H9 (cell line): ENCODE measurements around the gene NPHP4. TPM values are rescaled to one million over a fixed set of nuclear protein-coding genes. Genes with fewer than 3 reads are reported as not detected.
A peak's percentile ranks its signal among the peaks of the same experiment; 100 is the strongest.

Experiments
- DNase-seq: peaks from one replicate; pipeline ENCODE4 v3.0.0-alpha.2; 2017
- H2AFZ ChIP-seq: one replicate; pipeline ENCODE4 v1.6.1; 2013; ENCODE audit warnings: mild to moderate bottlenecking, low read length, control low read depth, moderate library complexity
- H2AK5ac ChIP-seq: 2 replicates; pipeline ENCODE4 v1.6.1; 2013; ENCODE audit warnings: low read length, control low read depth, mixed read lengths; ENCODE audit not compliant: insufficient read length
- H2BK120ac ChIP-seq: one replicate; pipeline ENCODE4 v1.6.1; 2013; ENCODE audit warnings: low read depth, mild to moderate bottlenecking, low read length, control low read depth, inconsistent platforms; ENCODE audit not compliant: poor library complexity, severe bottlenecking
- H2BK12ac ChIP-seq: 2 replicates; pipeline ENCODE4 v1.6.1; 2013; ENCODE audit warnings: low read length, control low read depth, mixed read lengths, low read depth; ENCODE audit not compliant: insufficient read length
- H2BK15ac ChIP-seq: 2 replicates; pipeline ENCODE4 v1.6.1; 2013; ENCODE audit warnings: low read depth, low read length, control low read depth
- H2BK20ac ChIP-seq: one replicate; pipeline ENCODE4 v1.6.1; 2013; ENCODE audit warnings: low read depth, mild to moderate bottlenecking, low read length, control low read depth, inconsistent platforms; ENCODE audit not compliant: poor library complexity, severe bottlenecking
- H2BK5ac ChIP-seq: 2 replicates; pipeline ENCODE4 v1.6.1; 2013; ENCODE audit warnings: low read length, control low read depth, mixed read lengths; ENCODE audit not compliant: insufficient read length
- H3K14ac ChIP-seq: 2 replicates; pipeline ENCODE4 v1.6.1; 2013; ENCODE audit warnings: low read length, control low read depth; ENCODE audit not compliant: insufficient read depth
- H3K18ac ChIP-seq: 2 replicates; pipeline ENCODE4 v1.6.1; 2013; ENCODE audit warnings: low read depth, mild to moderate bottlenecking, mixed read lengths, low read length, control low read depth; ENCODE audit not compliant: insufficient read length
- H3K23ac ChIP-seq: 2 replicates; pipeline ENCODE4 v1.6.1; 2013; ENCODE audit warnings: low read length, control low read depth, mixed read lengths, low read depth; ENCODE audit not compliant: insufficient read length
- H3K23me2 ChIP-seq: 2 replicates; pipeline ENCODE4 v1.6.1; 2013; ENCODE audit warnings: low read depth, mild to moderate bottlenecking, mixed read lengths, low read length, control low read depth; ENCODE audit not compliant: insufficient read length, poor library complexity, severe bottlenecking
- H3K27ac ChIP-seq: 2 replicates; pipeline ENCODE4 v1.5.1; 2013; ENCODE audit warnings: low read length, control low read depth, mixed read lengths, low read depth; ENCODE audit not compliant: insufficient read length
- H3K27me3 ChIP-seq: 2 replicates; pipeline ENCODE4 v1.6.1; 2013; ENCODE audit warnings: low read length, control low read depth, inconsistent platforms; ENCODE audit not compliant: insufficient read depth
- H3K4ac ChIP-seq: 2 replicates; pipeline ENCODE4 v1.6.1; 2013; ENCODE audit warnings: low read depth, mild to moderate bottlenecking, control low read depth, inconsistent platforms, low read length, moderate library complexity
- H3K4me1 ChIP-seq: 2 replicates; pipeline ENCODE4 v1.6.1; 2013; ENCODE audit warnings: low read length, control low read depth, inconsistent platforms; ENCODE audit not compliant: insufficient read depth
- H3K4me2 ChIP-seq: 2 replicates; pipeline ENCODE4 v1.6.1; 2013; ENCODE audit warnings: low read length, control low read depth, mixed read lengths; ENCODE audit not compliant: insufficient read length, insufficient read depth
- H3K56ac ChIP-seq: 2 replicates; pipeline ENCODE4 v1.6.1; 2013; ENCODE audit warnings: low read depth, mild to moderate bottlenecking, mixed read lengths, low read length, control low read depth; ENCODE audit not compliant: insufficient read length
- H3K79me1 ChIP-seq: 2 replicates; pipeline ENCODE4 v1.6.1; 2013; ENCODE audit warnings: low read depth, mild to moderate bottlenecking, moderate library complexity, low read length, control low read depth, inconsistent platforms; ENCODE audit not compliant: insufficient read depth, poor library complexity, severe bottlenecking
- H3K79me2 ChIP-seq: 2 replicates; pipeline ENCODE4 v1.6.1; 2013; ENCODE audit warnings: low read length, control low read depth, inconsistent platforms; ENCODE audit not compliant: insufficient read depth
- H3K9ac ChIP-seq: 2 replicates; pipeline ENCODE4 v1.6.1; 2013; ENCODE audit warnings: low read length, control low read depth, mixed read lengths; ENCODE audit not compliant: insufficient read length; ENCODE audit errors: extremely low read depth
- H3K9me3 ChIP-seq: one replicate; pipeline ENCODE4 v1.6.1; 2013; ENCODE audit warnings: low read depth, low read length, inconsistent platforms; ENCODE audit not compliant: control insufficient read depth
- H3T11ph ChIP-seq: one replicate; pipeline ENCODE4 v1.6.1; 2013; ENCODE audit warnings: mild to moderate bottlenecking, low read length, control low read depth, inconsistent platforms
- H4K20me1 ChIP-seq: one replicate; pipeline ENCODE4 v1.6.1; 2013; ENCODE audit not compliant: control insufficient read depth, insufficient read length, insufficient read depth
- H4K5ac ChIP-seq: 2 replicates; pipeline ENCODE4 v1.6.1; 2013; ENCODE audit warnings: low read depth, mild to moderate bottlenecking, mixed read lengths, low read length, control low read depth; ENCODE audit not compliant: insufficient read length
- H4K8ac ChIP-seq: replicated peaks from 2 replicates; pipeline ENCODE4 v1.6.1; 2013; ENCODE audit warnings: low read length, control low read depth, mixed read lengths, low read depth; ENCODE audit not compliant: insufficient read length
- H4K91ac ChIP-seq: 2 replicates; pipeline ENCODE4 v1.6.1; 2013; ENCODE audit warnings: low read depth, mild to moderate bottlenecking, moderate library complexity, mixed read lengths, low read length, control low read depth; ENCODE audit not compliant: insufficient read length
- H3K27ac Mint-ChIP-seq, 3 experiments: 2 replicates in 2 of 3; 3 replicates in 1 of 3; pipeline ENCODE4 v1.8.0; 2020 to 2021; ENCODE audit warnings: mixed read lengths in 3 of 3, mild to moderate bottlenecking in 1 of 3, moderate library complexity in 1 of 3
- H3K27me3 Mint-ChIP-seq: 2 replicates; pipeline ENCODE4 v1.8.0; 2021; ENCODE audit warnings: low read depth, mild to moderate bottlenecking, moderate library complexity, mixed read lengths
- H3K36me3 Mint-ChIP-seq, 3 experiments: 2 replicates in 2 of 3; 3 replicates in 1 of 3; pipeline ENCODE4 v1.8.0; 2020 to 2021; ENCODE audit warnings: low read depth in 3 of 3, mixed read lengths in 3 of 3; ENCODE audit not compliant: insufficient read depth in 1 of 3
- H3K4me1 Mint-ChIP-seq, 2 experiments: 2 replicates each; pipeline ENCODE4 v1.8.0; 2020; ENCODE audit warnings: mixed read lengths in 2 of 2
- H3K4me3 Mint-ChIP-seq, 2 experiments: 2 replicates in 1 of 2; 3 replicates in 1 of 2; pipeline ENCODE4 v1.8.0; 2020 to 2021; ENCODE audit warnings: mild to moderate bottlenecking in 2 of 2, mixed read lengths in 2 of 2, moderate library complexity in 1 of 2
- H3K9me3 Mint-ChIP-seq, 2 experiments: 2 replicates in 1 of 2; 3 replicates in 1 of 2; pipeline ENCODE4 v1.8.0; 2020; ENCODE audit warnings: mild to moderate bottlenecking in 2 of 2, mixed read lengths in 2 of 2, moderate library complexity in 1 of 2
- CTCF ChIP-seq: fragments of 200-600 bp; sonication (generic); conservative IDR thresholded peaks from 3 replicates; pipeline ENCODE4 v1.8.0; 2021; ENCODE audit warnings: antibody characterized with exemption, mild to moderate bottlenecking
- WGBS: extraction: QIAGEN DNeasy Blood & Tissue Kit; methylation state at CpG from one replicate; pipeline ENCODE4 v1.1.7; 2013; ENCODE audit warnings: missing lambda C conversion rate, low lambda C conversion rate, mixed read lengths; ENCODE audit not compliant: insufficient read length; ENCODE audit errors: extremely low coverage; 5-methylcytosine and 5-hydroxymethylcytosine counted together
- total RNA-seq: library from RNA; stranded (reverse); gene quantifications from 2 replicates; pipeline ENCODE4 v1.2.1, GENCODE V29; 2021

Gene NPHP4
- total RNA-seq, 1 experiment from 2014 or later = 17.6 TPM

- no peak overlapping the region for H2AFZ ChIP-seq
- Mint-ChIP-seq H3K27ac (no peak overlapping the region), H3K36me3 (no peaks in the 10 kb centered on the region; a peak in 1 of 7 replicates), H3K9me3 (no peaks in the 10 kb centered on the region), H3K27me3 (peaks cover 12% of the 10 kb centered on the region), H3K4me1 (peaks cover 16 to 17% of the 10 kb centered on the region in 2 experiments), H3K4me3 (no peak overlapping the region)
- no peak overlapping the region for H2BK20ac ChIP-seq
- H2AK5ac ChIP-seq = no peak overlapping the region
- no peak overlapping the region for H3K56ac ChIP-seq
- no peak overlapping the region for H3K18ac ChIP-seq
- H4K91ac ChIP-seq = no peak overlapping the region
- TF ChIP-seq CTCF = no peak
- no peaks in the 10 kb centered on the region for H3K23me2 ChIP-seq
- H3T11ph ChIP-seq = no peak overlapping the region
- no peaks in the 10 kb centered on the region for H4K20me1 ChIP-seq
- H3K4me2 ChIP-seq = no peak overlapping the region
- no CpG with 5 or more reads among the region's 27 CpGs for WGBS
- DNase-seq = peak; percentile 74
- H3K79me1 ChIP-seq = no peaks in the 10 kb centered on the region
- H3K27ac ChIP-seq = no peak overlapping the region
- H2BK120ac ChIP-seq = no peak overlapping the region
- H3K9me3 ChIP-seq = no peaks in the 10 kb centered on the region
- H3K4me1 ChIP-seq = no peaks in the 10 kb centered on the region
- H3K79me2 ChIP-seq = no peaks in the 10 kb centered on the region
- H2BK12ac ChIP-seq = no peak overlapping the region
- H4K5ac ChIP-seq = no peak overlapping the region
- no peak overlapping the region for H2BK15ac ChIP-seq
- no peak overlapping the region for H3K9ac ChIP-seq
- no peak overlapping the region for H3K4ac ChIP-seq
- no peaks in the 10 kb centered on the region for H3K27me3 ChIP-seq
- no peak overlapping the region for H2BK5ac ChIP-seq
- H4K8ac ChIP-seq = no peak overlapping the region
- no peak overlapping the region for H3K23ac ChIP-seq
- no peak overlapping the region for H3K14ac ChIP-seq
Measured at GRCh38 chr1:5847013-5847659, 145.1 kb downstream of the NPHP4 start.
